HUES48 (cell line): ENCODE results near the gene CCDC160.
"Not testable (repeated sequence)": the region's sequence is repeated elsewhere in the genome, so short reads cannot be mapped to it uniquely, and the experiment has no call there.

ENCODE experiments used
- H3K27ac ChIP-seq: one replicate; pipeline ENCODE4 v1.7.0; 2013; ENCODE audit warnings: low read depth, low read length, inconsistent platforms
- H3K27me3 ChIP-seq: 2 replicates; pipeline ENCODE4 v1.6.1; 2013; ENCODE audit warnings: mild to moderate bottlenecking, low read length; ENCODE audit not compliant: control insufficient read depth, insufficient read depth
- H3K36me3 ChIP-seq: 2 replicates; pipeline ENCODE4 v1.6.1; 2013; ENCODE audit warnings: low read length; ENCODE audit not compliant: control insufficient read depth, insufficient read depth
- H3K4me1 ChIP-seq: 2 replicates; pipeline ENCODE4 v1.6.1; 2013; ENCODE audit warnings: mild to moderate bottlenecking, low read length; ENCODE audit not compliant: control insufficient read depth, insufficient read depth
- H3K4me3 ChIP-seq: 2 replicates; pipeline ENCODE4 v1.5.1; 2013; ENCODE audit warnings: mild to moderate bottlenecking, low read depth, low read length
- H3K9ac ChIP-seq: 2 replicates; pipeline ENCODE4 v1.6.1; 2013; ENCODE audit warnings: mild to moderate bottlenecking, low read depth, low read length, moderate library complexity
- H3K9me3 ChIP-seq: 2 replicates; pipeline ENCODE4 v1.6.1; 2013; ENCODE audit warnings: low read length; ENCODE audit not compliant: control insufficient read depth, insufficient read depth

Gene CCDC160

DNA sequence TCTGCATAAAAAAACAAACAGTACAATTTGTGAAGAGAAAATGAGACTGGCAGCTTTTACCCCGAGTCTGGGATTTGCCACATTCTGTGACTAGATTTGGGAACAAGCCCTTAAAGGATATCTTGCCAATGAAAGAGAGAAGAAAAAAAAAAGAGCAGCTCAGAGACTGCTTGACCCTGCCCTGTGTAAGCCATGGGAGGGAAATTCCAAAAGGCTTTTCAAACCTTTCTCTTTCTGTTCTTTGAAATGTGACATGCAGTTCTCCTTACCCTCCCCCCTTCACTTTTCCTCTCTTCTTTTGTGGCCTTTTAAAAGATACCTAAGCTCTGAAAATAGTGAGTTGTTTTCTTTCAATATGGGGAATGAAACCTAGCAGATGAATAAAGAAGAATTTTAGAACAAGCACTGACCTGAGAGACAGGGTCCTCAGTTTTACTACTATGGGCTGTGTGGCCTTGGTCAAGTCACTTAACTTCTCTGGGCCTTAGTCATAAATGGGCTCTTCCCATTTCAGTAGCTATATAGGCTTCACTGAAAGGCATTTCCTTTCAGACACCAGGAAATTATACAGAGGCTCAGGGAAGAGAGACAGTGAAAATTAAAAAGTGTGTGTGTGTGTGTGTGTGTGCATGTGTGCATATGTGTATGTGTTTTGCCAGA, 5.1 kb downstream of the CCDC160 start:
- H3K4me1 ChIP-seq = peaks cover 40% of the 10 kb centered on the region
- H3K4me3 ChIP-seq = no peak overlapping the region
- H3K36me3 ChIP-seq = no peaks in the 10 kb centered on the region
- no peaks in the 10 kb centered on the region for H3K9me3 ChIP-seq
- peaks cover 10% of the 10 kb centered on the region; the same call in 1 of the 2 replicates for H3K27me3 ChIP-seq
- H3K27ac ChIP-seq = no peak overlapping the region
- no peak overlapping the region for H3K9ac ChIP-seq

DNA sequence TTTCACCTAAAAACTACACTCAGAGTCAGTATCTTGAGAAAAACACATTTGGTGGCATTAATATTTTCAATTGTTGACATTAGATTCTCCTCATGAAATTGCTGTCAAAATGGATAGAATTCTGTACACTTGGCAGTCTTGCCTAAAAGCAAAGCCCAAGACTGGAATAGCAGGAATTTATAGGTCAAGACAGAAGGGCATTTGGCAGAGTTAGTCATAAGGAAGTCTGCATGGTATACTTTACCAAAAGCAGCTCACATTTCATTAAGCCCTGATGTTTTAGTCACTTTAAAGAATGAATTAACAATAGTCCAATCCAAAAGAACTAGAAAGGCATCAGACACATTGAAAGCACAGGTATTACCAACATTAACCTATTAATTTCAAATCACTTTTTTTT, 7.1 kb downstream of the CCDC160 start:
- Histone ChIP-seq H3K27me3 (peaks cover 13% of the 10 kb centered on the region; the same call in 1 of the 2 replicates), H3K4me3 (no peak overlapping the region), H3K36me3 (no peaks in the 10 kb centered on the region), H3K9ac (no peak overlapping the region), H3K4me1 (peaks cover 33% of the 10 kb centered on the region), H3K9me3 (no peaks in the 10 kb centered on the region), H3K27ac (no peak overlapping the region)

DNA sequence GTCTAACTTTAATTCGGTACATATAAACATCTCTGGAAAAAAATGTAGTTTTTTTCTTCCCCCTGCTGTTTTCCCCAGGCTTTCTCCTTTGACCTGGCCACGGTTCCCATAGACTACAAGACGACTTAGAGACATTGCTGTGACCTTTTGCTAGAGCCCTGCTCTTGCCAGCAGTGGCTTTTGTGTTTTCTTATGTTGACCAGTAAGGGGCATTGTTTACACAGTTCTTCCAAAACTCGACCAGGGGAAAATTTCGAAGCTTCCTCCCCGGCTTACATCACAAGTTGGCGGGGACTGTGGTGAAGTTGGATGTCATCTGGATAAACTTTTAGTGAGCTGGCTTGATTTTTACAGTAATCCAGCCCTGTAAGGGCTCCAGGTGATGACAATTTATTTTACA, 9.3 kb downstream of the CCDC160 start:
- peaks cover 13% of the 10 kb centered on the region; the same call in 1 of the 2 replicates for H3K27me3 ChIP-seq

DNA sequence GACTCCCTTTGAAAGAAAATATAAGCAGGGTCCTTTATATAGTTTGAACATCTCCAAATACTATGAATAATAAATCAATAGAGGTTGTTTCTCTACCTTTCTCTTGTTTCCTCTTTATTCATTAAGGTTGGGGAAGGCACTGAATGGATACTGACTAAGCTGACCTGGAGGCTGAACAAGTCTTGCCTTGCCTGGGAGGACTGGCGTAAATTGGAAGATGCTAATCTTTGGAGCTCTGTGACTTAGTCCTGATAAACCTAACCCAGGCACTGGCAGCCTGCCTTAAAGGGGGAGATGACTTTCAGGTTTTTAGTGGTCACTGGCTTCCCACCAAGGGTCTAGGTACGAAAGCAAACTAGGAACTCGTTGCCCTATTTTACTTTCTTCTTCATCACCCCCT, 10.5 kb downstream of the CCDC160 start:
- no peaks in the 10 kb centered on the region for H3K9me3 ChIP-seq
- H3K27me3 ChIP-seq = peaks cover 16% of the 10 kb centered on the region; the same call in 1 of the 2 replicates
- H3K27ac ChIP-seq = no peak overlapping the region
- no peaks in the 10 kb centered on the region for H3K36me3 ChIP-seq
- H3K9ac ChIP-seq = no peak overlapping the region
- H3K4me3 ChIP-seq = no peak overlapping the region
- 0 out of 2 replicates have a peak, but pooled peaks cover under 1% of the 10 kb centered on the region for H3K4me1 ChIP-seq

More for the DNA sequence above, 9.3 kb downstream of the CCDC160 start:
- Histone ChIP-seq H3K9ac (no peak overlapping the region), H3K4me1 (peaks cover 12% of the 10 kb centered on the region), H3K9me3 (no peaks in the 10 kb centered on the region), H3K27ac (no peak overlapping the region), H3K36me3 (no peaks in the 10 kb centered on the region), H3K4me3 (no peak overlapping the region)

DNA sequence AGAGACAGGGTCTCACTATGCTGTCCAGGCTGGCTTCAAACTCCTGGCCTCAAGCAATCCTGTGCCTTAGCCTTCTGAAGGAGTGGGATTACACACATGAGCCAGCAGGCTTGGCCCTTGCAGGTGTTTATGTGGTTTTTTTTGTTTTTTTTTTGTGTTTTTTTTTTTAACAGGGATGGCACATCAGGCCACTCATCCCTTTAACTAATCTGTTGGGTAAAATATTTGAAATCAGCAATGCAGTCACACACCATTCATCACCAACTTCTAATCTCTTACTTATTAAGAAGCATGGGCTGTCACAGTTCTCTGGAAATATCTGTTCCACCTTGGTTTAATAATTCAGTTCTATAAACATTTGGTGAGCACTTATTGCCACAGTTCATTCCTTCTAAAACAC, 12.3 kb downstream of the CCDC160 start:
- Histone ChIP-seq H3K27ac (no peak overlapping the region), H3K9ac (no peak overlapping the region), H3K36me3 (no peaks in the 10 kb centered on the region), H3K4me3 (no peak overlapping the region), H3K9me3 (no peaks in the 10 kb centered on the region), H3K27me3 (peaks cover 16% of the 10 kb centered on the region; the same call in 1 of the 2 replicates), H3K4me1 (peaks cover 7% of the 10 kb centered on the region)

DNA sequence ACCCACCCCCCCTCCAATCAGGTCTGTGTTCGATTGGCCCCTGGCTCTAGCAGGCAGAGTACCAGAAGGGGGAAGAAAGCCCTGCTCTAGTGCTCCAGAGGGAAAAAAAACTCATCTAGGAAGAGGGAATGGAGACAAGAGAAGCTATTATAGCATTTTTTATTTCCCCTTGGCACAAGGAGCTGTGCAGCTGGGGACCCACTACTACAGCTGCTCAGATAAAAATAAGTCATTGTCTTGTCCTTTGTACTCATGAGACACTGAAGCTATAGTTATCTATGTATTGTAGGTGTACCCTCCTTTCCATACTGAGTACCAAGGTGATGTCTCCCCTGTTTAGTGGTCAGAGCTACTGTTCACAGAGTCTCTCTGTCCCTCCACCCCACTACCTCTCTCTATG, 14.3 kb downstream of the CCDC160 start:
- Histone ChIP-seq H3K9me3 (no peaks in the 10 kb centered on the region), H3K36me3 (no peaks in the 10 kb centered on the region), H3K4me3 (no peak overlapping the region), H3K4me1 (peaks cover 10% of the 10 kb centered on the region), H3K27ac (no peak overlapping the region), H3K27me3 (peaks cover 9% of the 10 kb centered on the region; the same call in 1 of the 2 replicates), H3K9ac (no peak overlapping the region)

DNA sequence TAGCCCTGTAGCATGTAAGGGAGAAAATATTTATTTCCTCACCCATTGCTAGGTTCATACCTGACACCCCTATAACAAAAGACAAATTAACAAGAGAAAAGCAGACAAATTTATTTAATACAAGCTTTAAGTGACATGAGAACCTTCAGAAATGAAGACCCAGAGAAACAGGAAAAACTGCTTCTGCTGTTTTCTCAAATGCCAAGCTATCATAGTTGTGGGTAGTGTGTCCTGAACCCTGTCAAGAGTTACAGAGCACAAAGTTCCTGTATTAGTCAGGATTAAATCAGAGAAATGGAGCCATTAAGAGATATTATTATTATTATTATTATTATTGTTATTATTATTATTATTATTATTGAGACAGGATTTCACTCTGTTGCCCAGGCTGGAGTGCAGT, 17.5 kb downstream of the CCDC160 start:
- H3K4me3 ChIP-seq = no peak overlapping the region
- H3K36me3 ChIP-seq = no peaks in the 10 kb centered on the region
- no peak overlapping the region for H3K9ac ChIP-seq
- no peaks in the 10 kb centered on the region for H3K9me3 ChIP-seq
- peaks cover 10% of the 10 kb centered on the region for H3K4me1 ChIP-seq
- H3K27ac ChIP-seq = no peak overlapping the region
- H3K27me3 ChIP-seq = peaks cover 3% of the 10 kb centered on the region; the same call in 1 of the 2 replicates

DNA sequence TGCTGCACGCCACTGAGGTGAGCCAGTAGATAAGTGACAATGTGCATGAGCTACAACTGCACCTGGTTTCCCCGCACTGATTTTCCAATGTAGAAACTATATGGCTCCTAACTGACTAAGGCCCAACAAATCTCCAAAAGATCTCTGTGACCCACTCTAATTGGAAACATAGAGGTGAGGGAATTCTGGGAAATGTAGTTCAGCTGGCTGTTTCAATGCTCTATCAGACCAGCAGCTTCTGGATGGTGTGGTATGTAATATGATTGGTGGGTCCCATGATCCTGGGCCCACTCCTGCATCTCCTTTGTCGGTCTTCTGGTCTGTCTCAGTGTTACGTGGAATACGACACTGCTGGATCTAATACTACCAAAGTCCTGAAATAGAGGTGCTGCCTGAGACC, 18.6 kb downstream of the CCDC160 start:
- H3K4me1 ChIP-seq = peaks cover 10% of the 10 kb centered on the region
- peaks cover 3% of the 10 kb centered on the region; the same call in 1 of the 2 replicates for H3K27me3 ChIP-seq
- no peak overlapping the region for H3K27ac ChIP-seq

DNA sequence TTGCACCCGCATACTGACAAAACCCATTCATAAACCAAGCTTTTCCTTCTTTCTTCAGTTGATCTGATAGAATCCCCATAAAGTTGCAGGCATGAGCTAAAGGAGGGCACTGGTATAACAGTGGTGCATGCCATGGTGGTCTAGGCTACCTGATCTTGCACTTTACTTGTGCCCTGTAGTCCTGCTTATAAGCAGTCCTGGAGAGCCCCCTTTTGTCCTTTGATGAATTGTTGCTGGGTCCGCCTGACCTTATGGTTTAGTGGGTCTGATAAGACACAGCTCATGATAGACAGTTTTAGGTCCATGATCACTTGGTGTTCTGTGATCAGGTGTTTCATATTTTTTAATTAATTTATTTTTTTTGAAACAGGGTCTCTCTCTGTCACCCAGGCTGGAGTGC, 19.7 kb downstream of the CCDC160 start:
- H3K27ac ChIP-seq = no peak overlapping the region
- H3K27me3 ChIP-seq = 0 out of 2 replicates have a peak, but pooled peaks cover 3% of the 10 kb centered on the region
- H3K4me3 ChIP-seq = no peak overlapping the region
- H3K9ac ChIP-seq = no peak overlapping the region
- H3K9me3 ChIP-seq = no peaks in the 10 kb centered on the region
- peaks cover 10% of the 10 kb centered on the region for H3K4me1 ChIP-seq
- no peaks in the 10 kb centered on the region for H3K36me3 ChIP-seq

More for the DNA sequence above, 18.6 kb downstream of the CCDC160 start:
- H3K9ac ChIP-seq = no peak overlapping the region
- H3K36me3 ChIP-seq = no peaks in the 10 kb centered on the region
- H3K9me3 ChIP-seq = no peaks in the 10 kb centered on the region
- no peak overlapping the region for H3K4me3 ChIP-seq

DNA sequence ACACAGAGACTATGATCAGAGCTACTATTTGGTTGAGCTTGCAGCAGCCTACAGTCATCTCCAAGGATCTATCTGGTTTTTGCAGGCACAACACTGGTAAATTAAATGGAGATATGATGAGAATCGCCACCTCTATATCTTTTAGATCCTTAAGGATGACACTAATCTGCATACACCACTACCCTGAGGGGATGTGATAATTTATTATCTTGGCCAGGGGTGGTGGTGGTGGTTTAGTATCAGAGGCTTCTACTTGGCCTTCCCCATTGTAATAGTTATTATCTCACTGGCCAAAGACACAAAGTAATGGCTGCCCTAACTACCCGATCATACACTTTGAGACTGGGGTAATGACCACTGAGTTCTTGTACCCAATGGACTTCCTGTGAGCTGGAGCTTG, 21.2 kb downstream of the CCDC160 start:
- peaks cover 10% of the 10 kb centered on the region for H3K4me1 ChIP-seq
- no peak overlapping the region for H3K9ac ChIP-seq
- no peaks in the 10 kb centered on the region for H3K27me3 ChIP-seq
- no peaks in the 10 kb centered on the region for H3K36me3 ChIP-seq
- no peaks in the 10 kb centered on the region for H3K9me3 ChIP-seq
- H3K27ac ChIP-seq = no peak overlapping the region
- H3K4me3 ChIP-seq = no peak overlapping the region

DNA sequence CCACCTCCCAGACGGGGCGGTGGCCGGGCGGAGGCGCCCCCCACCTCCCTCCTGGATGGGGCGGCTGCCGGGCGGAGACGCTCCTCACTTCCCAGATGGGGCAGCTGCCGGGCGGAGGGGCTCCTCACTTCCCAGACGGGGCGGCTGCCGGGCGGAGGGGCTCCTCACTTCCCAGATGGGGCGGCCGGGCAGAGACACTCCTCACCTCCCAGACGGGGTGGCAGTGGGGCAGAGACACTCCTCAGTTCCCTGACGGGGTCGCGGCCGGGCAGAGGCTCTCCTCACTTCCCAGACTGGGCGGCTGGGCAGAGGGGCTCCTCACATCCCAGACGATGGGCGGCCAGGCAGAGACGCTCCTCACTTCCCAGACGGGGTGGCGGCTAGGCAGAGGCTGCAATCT, 49.0 kb downstream of the CCDC160 start:
- not testable (repeated sequence) for H3K4me1 ChIP-seq, H3K27me3 ChIP-seq, H3K9me3 ChIP-seq

More for the DNA sequence above, 49.0 kb downstream of the CCDC160 start:
- not testable (repeated sequence) for H3K36me3 ChIP-seq, H3K9ac ChIP-seq, H3K27ac ChIP-seq, H3K4me3 ChIP-seq
